SKM-1 treated with dmso at 0.1 percent for 144 hours (cell line): Measurements from ENCODE around the gene SCG2.
"Not testable (repeated sequence)": the region's sequence is repeated elsewhere in the genome, so short reads cannot be mapped to it uniquely, and the experiment has no call there.

Experiments used
- DNase-seq: peaks from one replicate; lab custom pipeline; 2025; ENCODE audit not compliant: unreplicated experiment; lab: John Stamatoyannopoulos, UW

Gene SCG2

GRCh38 chr2:223613017-223613950 lies 11.1 kb upstream of the SCG2 start:
- DNase-seq: no peak

GRCh38 chr2:223612501-223612900 lies 10.3 kb upstream of the SCG2 start:
- no peak for DNase-seq

- DNase-seq: no peak
Observed at GRCh38 chr2:223611061-223611460, 8.9 kb upstream of the SCG2 start.

- DNase-seq: no peak
Observed at GRCh38 chr2:223607476-223607875, 5.3 kb upstream of the SCG2 start.

- no peak for DNase-seq
Observed at GRCh38 chr2:223606946-223607345, 4.8 kb upstream of the SCG2 start.

GRCh38 chr2:223604231-223604630 lies 2.1 kb upstream of the SCG2 start:
- DNase-seq: no peak

GRCh38 chr2:223602972-223603371 lies 811 bp upstream of the SCG2 start:
- DNase-seq: no peak

GRCh38 chr2:223601018-223601417 lies 1.1 kb downstream of the SCG2 start:
- no peak for DNase-seq

- DNase-seq: no peak
Observed at GRCh38 chr2:223599640-223600380, 2.4 kb downstream of the SCG2 start.

GRCh38 chr2:223598994-223599639 lies 3.0 kb downstream of the SCG2 start:
- DNase-seq: no peak

- no peak for DNase-seq
Observed at GRCh38 chr2:223597076-223597475, 5.1 kb downstream of the SCG2 start.

GRCh38 chr2:223596208-223596607 lies 6.0 kb downstream of the SCG2 start:
- no peak for DNase-seq

- no peak for DNase-seq
Observed at GRCh38 chr2:223594831-223595230, 7.3 kb downstream of the SCG2 start.

- DNase-seq: no peak
Observed at GRCh38 chr2:223594259-223594658, 7.9 kb downstream of the SCG2 start.

- DNase-seq: not testable (repeated sequence)
Observed at GRCh38 chr2:223592689-223593088, 9.5 kb downstream of the SCG2 start.

GRCh38 chr2:223591596-223591995 lies 10.6 kb downstream of the SCG2 start:
- DNase-seq: no peak

- DNase-seq: no peak
Observed at GRCh38 chr2:223590964-223591363, 11.2 kb downstream of the SCG2 start.

GRCh38 chr2:223589901-223590300 lies 12.3 kb downstream of the SCG2 start:
- DNase-seq: peak; percentile 85

- DNase-seq: no peak
Observed at GRCh38 chr2:223588251-223588650, 13.9 kb downstream of the SCG2 start.

- no peak for DNase-seq
Observed at GRCh38 chr2:223587301-223587700, 14.9 kb downstream of the SCG2 start.

GRCh38 chr2:223586261-223586660 lies 15.9 kb downstream of the SCG2 start:
- DNase-seq: peak; percentile 39

GRCh38 chr2:223585666-223586065 lies 16.5 kb downstream of the SCG2 start:
- peak; percentile 25 for DNase-seq
